B cell (primary cell): ENCODE results near the gene DLG1. TPM values are rescaled to one million over a fixed set of nuclear protein-coding genes. Genes with fewer than 3 reads are reported as not detected.

Experiments
- ATAC-seq: fragments of 200-7000 bp; cut with Tn5 transposase; one replicate; pipeline ENCODE4 v1.10.0; 2021; ENCODE audit warnings: low read depth, mild to moderate bottlenecking, moderate number of reproducible peaks, moderate library complexity
- CTCF ChIA-PET: fragments of 350-600 bp; sonication (Branson Sonifier 250); formaldehyde crosslinking; loops from one replicate; lab custom pipeline; 2021; ENCODE audit warnings: antibody characterized with exemption, inconsistent platforms; lab: Charles Lee
- POLR2A ChIA-PET: fragments of 350-600 bp; sonication (Branson Sonifier 250); formaldehyde crosslinking; loops from one replicate; lab custom pipeline; 2021; ENCODE audit warnings: antibody characterized with exemption; lab: Charles Lee
- DNase-seq: peaks from one replicate; pipeline ENCODE4 v3.0.0; 2013
- H2AFZ ChIP-seq: 2 replicates; pipeline ENCODE4 v1.6.1; 2012; ENCODE audit warnings: mild to moderate bottlenecking, low read depth, low read length; ENCODE audit not compliant: insufficient read depth, poor library complexity, severe bottlenecking
- H3K27ac ChIP-seq, 2 donors: 1 replicate in 1 of 2; 2 replicates in 1 of 2; pipeline ENCODE4 v1.5.1; 2012 to 2013; ENCODE audit warnings: low read length in 2 of 2, mild to moderate bottlenecking in 2 of 2, moderate library complexity in 1 of 2
- H3K27me3 ChIP-seq, 4 experiments: fragments of 200-600 bp in 1 of 4; sonication (generic) in 1 of 4; replicated peaks in 1 of 4; 1 replicate in 2 of 4; 2 replicates in 2 of 4; pipeline versions ENCODE4 v1.6.1 to v1.7.0; 2013 to 2016; ENCODE audit warnings: low read length in 3 of 4, mild to moderate bottlenecking in 2 of 4, mixed read lengths in 1 of 4, moderate library complexity in 1 of 4; ENCODE audit not compliant: insufficient read depth in 4 of 4, control insufficient read depth in 3 of 4; ENCODE audit errors: control extremely low read depth in 1 of 4
- H3K36me3 ChIP-seq, 2 experiments: replicated peaks in 1 of 2; 1 replicate in 1 of 2; 2 replicates in 1 of 2; pipeline versions ENCODE4 v1.6.1 to v1.7.1; 2013; ENCODE audit warnings: low read length in 1 of 2; ENCODE audit not compliant: insufficient read depth in 2 of 2, control insufficient read depth in 1 of 2; ENCODE audit errors: control extremely low read depth in 1 of 2, extremely low read depth in 1 of 2
- H3K4me1 ChIP-seq, 2 donors: fragments of 200-600 bp in 1 of 2; sonication (generic) in 1 of 2; 1 replicate in 1 of 2; 2 replicates in 1 of 2; pipeline versions ENCODE4 v1.5.1 to v1.6.1; 2013 to 2017; ENCODE audit warnings: low read length in 2 of 2; ENCODE audit not compliant: control insufficient read depth in 2 of 2, insufficient read depth in 2 of 2
- H3K4me2 ChIP-seq: replicated peaks from 2 replicates; pipeline ENCODE3; 2012; ENCODE audit warnings: mild to moderate bottlenecking, low read depth, low read length; ENCODE audit not compliant: poor library complexity, severe bottlenecking
- H3K4me3 ChIP-seq, 5 experiments: fragments of 200-600 bp in 1 of 5; sonication (generic) in 1 of 5; 1 replicate in 3 of 5; 2 replicates in 2 of 5; pipeline versions ENCODE4 v1.5.1 to v1.7.0; 2011 to 2016; ENCODE audit warnings: low read length in 4 of 5, mild to moderate bottlenecking in 4 of 5, low read depth in 2 of 5, control low read depth in 1 of 5, moderate library complexity in 1 of 5; ENCODE audit not compliant: insufficient read depth in 1 of 5; ENCODE audit errors: control extremely low read depth in 1 of 5, extremely low read depth in 1 of 5
- H3K79me2 ChIP-seq: fragments of 200-600 bp; sonication (generic); one replicate; pipeline ENCODE4 v1.6.0; 2016; ENCODE audit warnings: low read length; ENCODE audit not compliant: control insufficient read depth, insufficient read depth
- H3K9ac ChIP-seq: fragments of 200-600 bp; sonication (generic); 2 replicates; pipeline ENCODE4 v1.6.1; 2017; ENCODE audit warnings: mild to moderate bottlenecking, low read length, moderate library complexity
- H3K9me3 ChIP-seq, 3 donors: one replicate each; pipeline versions ENCODE4 v1.6.1 to v1.7.1; 2013; ENCODE audit warnings: low read length in 2 of 3; ENCODE audit not compliant: control insufficient read depth in 2 of 3, insufficient read depth in 1 of 3; ENCODE audit errors: control extremely low read depth in 1 of 3
- H4K20me1 ChIP-seq: 2 replicates; pipeline ENCODE4 v1.6.0; 2012; ENCODE audit warnings: mild to moderate bottlenecking, low read length; ENCODE audit not compliant: insufficient read depth, control insufficient read depth, poor library complexity, severe bottlenecking
- H3K27ac Mint-ChIP-seq: one replicate; pipeline ENCODE4 v1.8.0; 2021; ENCODE audit warnings: mixed read lengths
- H3K27me3 Mint-ChIP-seq: one replicate; pipeline ENCODE4 v1.8.0; 2021; ENCODE audit warnings: mixed read lengths
- H3K4me1 Mint-ChIP-seq: one replicate; pipeline ENCODE4 v1.8.0; 2021; ENCODE audit warnings: mixed read lengths
- H3K4me3 Mint-ChIP-seq: one replicate; pipeline ENCODE4 v1.8.0; 2021; ENCODE audit warnings: mixed read lengths
- H3K9me3 Mint-ChIP-seq: one replicate; pipeline ENCODE4 v1.8.0; 2022; ENCODE audit warnings: mixed read lengths; ENCODE audit not compliant: insufficient read depth
- CTCF ChIP-seq: fragments of 200-600 bp; IDR thresholded peaks from one replicate; pipeline ENCODE4 v1.8.0; 2022; ENCODE audit warnings: antibody characterized with exemption, mild to moderate bottlenecking
- EZH2 ChIP-seq: IDR thresholded peaks from 2 replicates; pipeline ENCODE4 v1.6.1; 2012; ENCODE audit warnings: borderline replicate concordance, low read depth, mild to moderate bottlenecking, moderate library complexity, low read length; ENCODE audit not compliant: insufficient read depth, poor library complexity, severe bottlenecking
- WGBS: methylation state at CpG from one replicate; pipeline ENCODE4 v1.1.5; 2013; ENCODE audit warnings: missing lambda C conversion rate; ENCODE audit not compliant: insufficient coverage; 5-methylcytosine and 5-hydroxymethylcytosine counted together
- intact Hi-C: fragments of 100-400 bp; cut with micrococcal nuclease; formaldehyde crosslinking; loops from one replicate; pipeline ENCODE4 v1.10.0; 2022
- polyA plus RNA-seq: library from polyadenylated mRNA; depleted of rRNA; stranded (reverse); fragments of >200 nt; gene quantifications from 2 replicates; pipeline ENCODE4 v1.2.3, GENCODE V29; 2012
- total RNA-seq, 2 donors: library from RNA; stranded (reverse); fragments of 120-200 nt in 1 of 2; gene quantifications; 1 replicate in 1 of 2; 2 replicates in 1 of 2; pipeline versions ENCODE4 v1.2.3 to v1.2.4, GENCODE V29; 2013 to 2022

The DLG1 gene
- total and polyA plus RNA-seq, 2 donors (not counting 1 experiment from before 2014, with no cell fraction given) = 23.4 to 114 TPM

GRCh38 chr3:197001972-197002700, 296.3 kb downstream of the DLG1 start:
- POLR2A ChIA-PET = interaction anchor here (2.9 kb wide), 1 partner anchor 21 kb away, joined by 13 read pairs; no protein-coding TSS in a partner anchor
- Histone ChIP-seq H3K9me3 (peaks cover 0 to 10% (median 0%) of the 10 kb centered on the region in 3 donors), H3K27ac (no peak overlapping the region), H3K4me1 (peaks cover 7 to 13% of the 10 kb centered on the region in 2 donors), H4K20me1 (no peaks in the 10 kb centered on the region), H3K27me3 (peaks cover 0 to 10% (median 4%) of the 10 kb centered on the region in 4 experiments), H3K79me2 (no peaks in the 10 kb centered on the region), H3K9ac (peak overlapping the region; percentile 66), H3K4me2 (peak overlapping the region; percentile 96), H2AFZ (peak overlapping the region; percentile 89), H3K36me3 (no peaks in the 10 kb centered on the region), H3K4me3 (peak overlapping the region in 3 of 5 experiments; percentile 48 to 59 (median 58))
- ATAC-seq (peak; percentile 1), DNase-seq (no peak)
- Mint-ChIP-seq H3K27me3 (peaks cover 12% of the 10 kb centered on the region), H3K4me3 (peak overlapping the region; percentile 89), H3K4me1 (peaks cover 15% of the 10 kb centered on the region), H3K9me3 (no peaks in the 10 kb centered on the region), H3K27ac (peak overlapping the region; percentile 63)
- intact Hi-C loops = loop anchor here (1.0 to 2.0 kb wide), 2 partner anchors 23 to 27 kb away; partner anchors contain the start of gene MELTF
- TF ChIP-seq EZH2 (no peak), CTCF (no peak)
- WGBS = 42% methylated on average over 44 of the region's 55 CpGs
- CTCF ChIA-PET = interaction anchor here (1.3 to 7.2 kb wide), 6 partner anchors 9 to 190 kb away, joined by 3 to 64 read pairs (median 24); partner anchors contain the start of gene MELTF
